HG02884 (cell line): ENCODE measurements around the gene RBMY1F.
"Not testable (repeated sequence)": the region's sequence is repeated elsewhere in the genome, so short reads cannot be mapped to it uniquely, and the experiment has no call there.

ENCODE experiments used
- ATAC-seq: cut with Tn5 transposase; IDR thresholded peaks from one replicate; pipeline ENCODE4 v1.9.1; 2021; ENCODE audit warnings: mild to moderate bottlenecking, moderate library complexity; ENCODE audit not compliant: unreplicated experiment

The RBMY1F gene

DNA sequence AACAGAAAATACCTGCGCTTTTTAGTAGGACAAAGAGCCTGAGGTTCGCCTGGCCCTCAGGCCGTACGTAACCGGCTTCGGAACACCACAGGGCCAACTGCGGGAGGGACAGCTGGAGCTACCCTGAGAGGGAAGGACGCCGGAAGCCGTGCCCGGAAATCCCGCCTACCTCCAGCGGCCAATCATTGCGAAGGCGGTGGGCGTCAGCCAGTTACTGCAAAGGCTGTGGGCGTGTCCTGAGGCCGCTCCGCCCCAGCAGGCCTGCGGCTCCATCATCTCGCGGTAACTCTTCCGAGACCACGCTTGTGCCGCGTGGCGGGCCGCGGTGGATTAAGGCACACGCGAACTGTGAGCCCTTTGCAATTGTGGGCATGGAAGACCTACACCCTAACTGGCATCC, at the start of gene RBMY1F:
Gene RBMY1F, minus strand, starts transcription at position 101 of the 400 bp plus-strand sequence. CDS start 1,954 bp downstream, outside the sequence.
- not testable (repeated sequence) for ATAC-seq

DNA sequence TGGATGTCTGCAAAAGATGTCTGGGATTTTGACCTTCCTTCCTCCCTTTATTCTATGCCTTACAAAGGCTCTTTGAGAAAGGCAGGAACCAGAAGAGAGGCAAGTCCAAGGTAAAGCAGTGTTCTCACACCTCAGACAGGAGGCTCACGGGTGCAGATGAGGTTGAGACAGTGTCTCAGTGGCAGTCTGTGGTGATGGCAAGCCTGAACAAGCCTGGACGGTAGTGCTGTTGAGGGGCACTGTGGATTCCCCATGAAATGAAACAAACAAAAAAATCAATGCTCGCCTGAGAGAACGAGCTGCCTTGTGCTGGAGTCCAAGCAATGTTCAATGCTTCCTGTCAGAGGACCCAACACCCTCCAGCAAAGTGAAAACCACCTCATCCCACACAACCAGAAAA, 31.6 kb downstream of the RBMY1F start:
- not testable (repeated sequence) for ATAC-seq

DNA sequence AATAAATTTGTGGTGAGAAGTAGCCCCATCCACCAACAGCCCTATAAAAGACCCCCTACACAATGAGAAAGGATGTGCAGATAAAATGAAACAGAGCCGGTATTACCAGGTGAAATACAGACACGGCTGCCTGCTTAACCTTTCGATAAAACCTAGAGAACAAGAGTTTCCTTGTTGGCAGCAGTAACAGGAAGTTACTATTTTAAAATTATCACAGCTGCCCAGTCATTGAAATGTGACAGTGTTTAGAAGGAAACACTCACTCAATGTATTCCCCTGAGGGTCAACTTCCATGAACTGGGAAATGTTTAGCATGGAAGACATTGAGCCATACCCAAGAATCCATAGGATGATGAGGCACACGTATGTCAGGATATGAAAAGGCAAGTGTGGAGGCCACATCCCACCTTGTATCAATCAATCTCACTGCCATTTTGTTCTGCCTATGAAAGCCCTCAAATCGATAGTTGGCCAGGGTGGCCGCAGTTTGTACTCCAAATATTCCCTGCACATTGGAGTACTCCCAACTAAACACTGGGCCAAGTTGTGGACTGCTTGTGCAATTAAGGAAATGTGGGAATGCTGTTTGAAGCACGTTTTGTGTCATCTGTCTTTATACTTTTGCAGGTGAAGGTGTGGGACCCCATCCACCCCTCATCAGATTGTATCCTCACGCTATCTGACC, 41.6 kb downstream of the RBMY1F start:
- not testable (repeated sequence) for ATAC-seq

GRCh38 chrY:22134719-22135118, 48.0 kb downstream of the RBMY1F start:
- not testable (repeated sequence) for ATAC-seq

GRCh38 chrY:22130494-22130893, 52.2 kb downstream of the RBMY1F start:
- not testable (repeated sequence) for ATAC-seq
